ENCODE data around the gene SATB1. TPM values are rescaled to one million over a fixed set of nuclear protein-coding genes. Genes with fewer than 3 reads are reported as not detected.
A peak's percentile ranks its signal among the peaks of the same experiment; 100 is the strongest.

The SATB1 gene
- total and polyA plus RNA-seq, 2 experiments from 2014 or later: 17.4 to 28.9 TPM

- Histone ChIP-seq H3K4me2 (peak overlapping the region; percentile 97), H3K9me2 (ENCODE audit: insufficient read depth) (no peaks in the 10 kb centered on the region), H3K27me3 (ENCODE audit: insufficient read depth) (peaks cover 16% of the 10 kb centered on the region), H3F3A (replicated peaks; ENCODE audit: low read depth) (no peaks in the 10 kb centered on the region), H3K4me1 (ENCODE audit: insufficient read depth) (peaks cover 39% of the 10 kb centered on the region), H2AFZ (peak overlapping the region; percentile 77), H3K36me3 (ENCODE audit: insufficient read depth) (no peaks in the 10 kb centered on the region), H3K4me3 (peak overlapping the region; percentile 81), H4K20me1 (replicated peaks; ENCODE audit: insufficient read depth) (no peaks in the 10 kb centered on the region; the same call in 1 of the 2 replicates), H3K27ac (ENCODE audit: low read depth) (0 out of 2 replicates have a peak overlapping the region, but pooled peaks have one; percentile 36), H3K79me2 (replicated peaks; ENCODE audit: insufficient read depth) (peaks cover 33% of the 10 kb centered on the region)
- Mint-ChIP-seq H3K36me3 (ENCODE audit: low read depth) (0 out of 3 replicates have a peak, but pooled peaks cover 3% of the 10 kb centered on the region), H3K9me3 (no peaks in the 10 kb centered on the region), H3K4me1 (peaks cover 40% of the 10 kb centered on the region), H3K27me3 (ENCODE audit: insufficient read depth, low read depth, poor library complexity) (peaks cover 4% of the 10 kb centered on the region), H3K27ac (no peak overlapping the region; the same call in 1 of the 2 replicates), H3K4me3 (peak overlapping the region; percentile 96)
- peak; percentile 6 for ATAC-seq
- TF ChIP-seq CREB1 (CRISPR knock-in tag; IDR thresholded peaks at IDR 0.05; ENCODE audit: low read depth): no peak
- no peak for TF ChIP-seq ZNF462 (CRISPR knock-in tag; IDR thresholded peaks at IDR 0.05)
- no peak for TF ChIP-seq JUNB (IDR thresholded peaks at IDR 0.05; ENCODE audit: unreplicated experiment)
- TF ChIP-seq EZH2phosphoT487 (IDR thresholded peaks at IDR 0.05; ENCODE audit: unreplicated experiment): no peak
- no peak for TF ChIP-seq NANOG (IDR thresholded peaks at IDR 0.05; ENCODE audit: borderline replicate concordance)
- TF ChIP-seq ETS1 (IDR thresholded peaks at IDR 0.05): no peak
- no peak for TF ChIP-seq STAT1 (IDR thresholded peaks at IDR 0.05; ENCODE audit: unreplicated experiment)
- no peak for TF ChIP-seq ZNF331 (CRISPR knock-in tag; IDR thresholded peaks at IDR 0.05; ENCODE audit: low read depth)
- TF ChIP-seq POLR2AphosphoS5 (IDR thresholded peaks at IDR 0.05; ENCODE audit: low read depth): no peak
- TF ChIP-seq, protein P1, sequence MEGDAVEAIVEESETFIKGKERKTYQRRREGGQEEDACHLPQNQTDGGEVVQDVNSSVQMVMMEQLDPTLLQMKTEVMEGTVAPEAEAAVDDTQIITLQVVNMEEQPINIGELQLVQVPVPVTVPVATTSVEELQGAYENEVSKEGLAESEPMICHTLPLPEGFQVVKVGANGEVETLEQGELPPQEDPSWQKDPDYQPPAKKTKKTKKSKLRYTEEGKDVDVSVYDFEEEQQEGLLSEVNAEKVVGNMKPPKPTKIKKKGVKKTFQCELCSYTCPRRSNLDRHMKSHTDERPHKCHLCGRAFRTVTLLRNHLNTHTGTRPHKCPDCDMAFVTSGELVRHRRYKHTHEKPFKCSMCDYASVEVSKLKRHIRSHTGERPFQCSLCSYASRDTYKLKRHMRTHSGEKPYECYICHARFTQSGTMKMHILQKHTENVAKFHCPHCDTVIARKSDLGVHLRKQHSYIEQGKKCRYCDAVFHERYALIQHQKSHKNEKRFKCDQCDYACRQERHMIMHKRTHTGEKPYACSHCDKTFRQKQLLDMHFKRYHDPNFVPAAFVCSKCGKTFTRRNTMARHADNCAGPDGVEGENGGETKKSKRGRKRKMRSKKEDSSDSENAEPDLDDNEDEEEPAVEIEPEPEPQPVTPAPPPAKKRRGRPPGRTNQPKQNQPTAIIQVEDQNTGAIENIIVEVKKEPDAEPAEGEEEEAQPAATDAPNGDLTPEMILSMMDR (conservative IDR thresholded peaks at IDR 0.05; ENCODE audit: low read depth in 2 of 2): no peak
- no peak for TF ChIP-seq EZH2 (IDR thresholded peaks at IDR 0.05; ENCODE audit: low read depth, unreplicated experiment)
- TF ChIP-seq REST (IDR thresholded peaks at IDR 0.05; ENCODE audit: unreplicated experiment): no peak
- no peak for TF ChIP-seq ZNF114 (CRISPR knock-in tag; IDR thresholded peaks at IDR 0.05)
- DNase-seq (ENCODE audit: low spot score): peak; percentile 6
These were observed 868 bp downstream of the SATB1 start for GRCh38 chr3:18424213-18424728.
